Mesenchymal stem cell (in vitro differentiated cells and primary cell): ENCODE data around the gene ALDH1L1.

Experiments used
- DNase-seq: peaks from one replicate; pipeline ENCODE4 v3.0.0-alpha.2; 2013
- H2AFZ ChIP-seq: one replicate; pipeline ENCODE4 v1.6.1; 2013; ENCODE audit warnings: low read depth, mild to moderate bottlenecking, control low read depth, inconsistent platforms, low read length, moderate library complexity
- H2AK5ac ChIP-seq: 2 replicates; pipeline ENCODE4 v1.6.1; 2013; ENCODE audit warnings: low read length, moderate library complexity, mild to moderate bottlenecking, inconsistent platforms; ENCODE audit not compliant: severe bottlenecking
- H2BK120ac ChIP-seq: one replicate; pipeline ENCODE4 v1.6.1; 2013; ENCODE audit warnings: low read depth, mild to moderate bottlenecking, inconsistent platforms, low read length, moderate library complexity
- H2BK12ac ChIP-seq, 2 experiments: one replicate each; pipeline ENCODE4 v1.6.1; 2013; ENCODE audit warnings: inconsistent platforms in 2 of 2, low read length in 2 of 2, mild to moderate bottlenecking in 2 of 2, moderate library complexity in 2 of 2, control low read depth in 1 of 2
- H2BK15ac ChIP-seq: one replicate; pipeline ENCODE4 v1.6.1; 2013; ENCODE audit warnings: mild to moderate bottlenecking, low read depth, inconsistent platforms; ENCODE audit not compliant: poor library complexity, severe bottlenecking
- H2BK5ac ChIP-seq: 2 replicates; pipeline ENCODE4 v1.6.1; 2013; ENCODE audit warnings: low read depth, mild to moderate bottlenecking, low read length, control low read depth, inconsistent platforms; ENCODE audit not compliant: poor library complexity, severe bottlenecking
- H3K14ac ChIP-seq, 2 experiments: one replicate each; pipeline ENCODE4 v1.6.1; 2013; ENCODE audit warnings: inconsistent platforms in 2 of 2, low read length in 2 of 2, control low read depth in 1 of 2, mild to moderate bottlenecking in 1 of 2, moderate library complexity in 1 of 2
- H3K18ac ChIP-seq, 2 experiments: one replicate each; pipeline ENCODE4 v1.6.1; 2013; ENCODE audit warnings: inconsistent platforms in 2 of 2, low read length in 2 of 2, control low read depth in 1 of 2, low read depth in 1 of 2, mild to moderate bottlenecking in 1 of 2
- H3K23ac ChIP-seq, 2 experiments: one replicate each; pipeline ENCODE4 v1.6.1; 2013; ENCODE audit warnings: inconsistent platforms in 2 of 2, low read length in 2 of 2, mild to moderate bottlenecking in 2 of 2, moderate library complexity in 2 of 2, control low read depth in 1 of 2
- H3K27ac ChIP-seq: 2 replicates; pipeline ENCODE4 v1.5.1; 2013; ENCODE audit warnings: mild to moderate bottlenecking, moderate library complexity, low read length, control low read depth, inconsistent platforms; ENCODE audit not compliant: poor library complexity, severe bottlenecking
- H3K27me3 ChIP-seq, 2 experiments: 2 replicates each; pipeline versions ENCODE4 v1.6.1 to v1.7.0; 2013; ENCODE audit warnings: low read length in 2 of 2, mild to moderate bottlenecking in 2 of 2, moderate library complexity in 2 of 2, control low read depth in 1 of 2, inconsistent platforms in 1 of 2; ENCODE audit not compliant: control insufficient read depth in 1 of 2, insufficient read depth in 1 of 2
- H3K36me3 ChIP-seq, 2 experiments: 2 replicates each; pipeline versions ENCODE4 v1.6.1 to v1.7.0; 2013; ENCODE audit warnings: low read length in 2 of 2, control low read depth in 1 of 2, inconsistent platforms in 1 of 2, low read depth in 1 of 2, mild to moderate bottlenecking in 1 of 2; ENCODE audit not compliant: insufficient read depth in 2 of 2, control insufficient read depth in 1 of 2
- H3K4ac ChIP-seq, 2 experiments: one replicate each; pipeline ENCODE4 v1.6.1; 2013; ENCODE audit warnings: inconsistent platforms in 2 of 2, low read length in 2 of 2, mild to moderate bottlenecking in 2 of 2, moderate library complexity in 2 of 2, control low read depth in 1 of 2, low read depth in 1 of 2
- H3K4me1 ChIP-seq: 2 replicates; pipeline ENCODE4 v1.6.1; 2013; ENCODE audit warnings: low read depth, low read length, control low read depth; ENCODE audit not compliant: control insufficient read depth, insufficient read depth
- H3K4me2 ChIP-seq: 2 replicates; pipeline ENCODE4 v1.6.1; 2013; ENCODE audit warnings: low read length, mild to moderate bottlenecking, inconsistent platforms; ENCODE audit not compliant: poor library complexity, severe bottlenecking
- H3K4me3 ChIP-seq, 2 experiments: 2 replicates each; pipeline versions ENCODE4 v1.5.1 to v1.7.0; 2013; ENCODE audit warnings: low read length in 2 of 2, mild to moderate bottlenecking in 2 of 2, control low read depth in 1 of 2, low read depth in 1 of 2; ENCODE audit not compliant: insufficient read depth in 1 of 2
- H3K79me1 ChIP-seq: replicated peaks from 2 replicates; pipeline ENCODE4 v1.6.1; 2013; ENCODE audit warnings: mild to moderate bottlenecking, control low read depth, low read length, inconsistent platforms; ENCODE audit not compliant: poor library complexity, severe bottlenecking
- H3K9ac ChIP-seq: 2 replicates; pipeline ENCODE4 v1.7.0; 2013; ENCODE audit warnings: mild to moderate bottlenecking, low read length, moderate library complexity
- H3K9me3 ChIP-seq: 2 replicates; pipeline ENCODE4 v1.7.0; 2013; ENCODE audit warnings: mild to moderate bottlenecking, low read length; ENCODE audit not compliant: control insufficient read depth
- H4K8ac ChIP-seq: one replicate; pipeline ENCODE4 v1.6.1; 2013; ENCODE audit warnings: inconsistent platforms, mild to moderate bottlenecking, low read length, moderate library complexity
- H4K91ac ChIP-seq: one replicate; pipeline ENCODE4 v1.6.1; 2013; ENCODE audit warnings: mild to moderate bottlenecking, low read length, inconsistent platforms
- WGBS: methylation state at CpG from one replicate; pipeline ENCODE4 v1.1.7; 2013; ENCODE audit warnings: mixed read lengths; 5-methylcytosine and 5-hydroxymethylcytosine counted together

ALDH1L1 gene

DNA sequence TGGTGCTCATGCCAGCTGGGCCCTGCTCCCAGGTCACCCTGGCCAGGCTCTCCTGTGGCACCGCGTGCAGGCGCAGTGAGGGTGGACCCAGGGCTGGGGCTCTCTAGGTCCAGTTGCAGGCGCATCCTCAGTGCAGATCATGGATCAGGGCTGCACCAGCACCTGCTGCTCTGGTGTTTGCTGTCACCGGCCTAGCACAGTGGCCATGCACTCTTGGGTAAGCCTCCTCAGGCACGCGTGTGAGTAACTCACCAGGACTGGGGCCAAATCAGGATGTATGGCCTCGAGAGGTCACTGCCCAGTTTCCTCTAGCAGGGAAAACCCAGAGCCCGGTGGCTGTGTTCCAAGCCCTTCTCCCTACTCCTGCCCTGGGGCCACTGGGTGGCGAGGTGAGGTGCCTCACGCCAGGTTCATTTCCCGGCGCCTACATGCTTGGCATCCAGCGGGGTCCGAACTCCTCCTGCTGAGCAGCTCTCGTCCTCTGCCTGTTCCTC, 50.9 kb downstream of the ALDH1L1 start:
- no peak overlapping the region for H2AFZ ChIP-seq

DNA sequence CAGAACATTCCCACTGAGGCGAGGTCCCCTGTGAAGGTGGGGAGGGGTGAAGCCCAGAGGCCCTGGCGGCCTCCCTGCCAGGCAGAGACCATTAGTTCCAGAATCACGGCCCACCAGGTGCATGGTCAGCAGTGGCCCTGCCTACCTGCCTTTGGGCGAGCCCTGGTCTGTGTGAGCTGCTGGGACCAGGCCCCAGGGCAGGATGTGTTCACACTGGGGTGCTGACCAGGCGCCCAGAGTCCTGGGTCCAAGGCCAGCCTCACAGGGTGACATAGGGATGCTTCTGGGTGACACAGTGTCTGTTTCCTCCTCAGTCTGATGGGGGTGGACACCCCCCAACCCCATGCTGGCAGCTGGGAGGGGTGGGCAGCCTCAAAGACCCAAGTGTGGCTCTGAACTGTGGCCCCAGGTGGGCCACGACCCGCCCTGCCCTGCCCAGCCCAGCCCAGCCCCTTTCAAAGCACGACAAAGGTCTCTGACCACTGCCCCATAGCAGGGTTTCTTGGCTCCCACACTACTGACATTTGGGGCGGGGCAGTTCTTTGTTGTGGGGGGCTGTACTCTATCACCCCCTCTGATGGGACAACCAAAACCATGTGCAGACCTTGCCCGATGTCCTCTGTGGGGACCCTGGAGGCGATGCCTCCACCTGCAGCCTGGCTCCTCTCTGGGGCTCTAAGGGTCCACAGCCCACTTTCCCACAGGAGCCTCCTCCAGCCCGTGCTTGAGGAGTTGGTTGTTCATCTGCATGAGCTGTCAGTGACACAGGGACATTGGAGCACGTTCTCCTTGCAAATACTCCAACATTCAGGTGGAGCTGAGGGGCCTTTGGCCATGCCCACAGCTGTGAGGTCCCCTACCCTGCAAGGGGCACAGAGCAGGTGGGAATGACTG, 51.6 kb downstream of the ALDH1L1 start:
- Histone ChIP-seq H2AK5ac (no peak overlapping the region), H2BK15ac (no peak overlapping the region), H3K14ac (no peak overlapping the region), H3K18ac (no peak overlapping the region), H3K23ac (no peak overlapping the region), H3K36me3 (no peaks in the 10 kb centered on the region), H3K4me2 (no peak overlapping the region), H3K4me1 (peaks cover 2% of the 10 kb centered on the region), H3K9me3 (no peaks in the 10 kb centered on the region), H3K4me3 (no peak overlapping the region), H2BK120ac (no peak overlapping the region), H3K27me3 (peaks cover 32 to 83% of the 10 kb centered on the region in 2 experiments), H4K91ac (no peak overlapping the region), H3K79me1 (no peaks in the 10 kb centered on the region), H3K4ac (no peak overlapping the region), H4K8ac (no peak overlapping the region), H2BK12ac (no peak overlapping the region), H2AFZ (no peak overlapping the region), H3K9ac (no peak overlapping the region), H3K27ac (no peak overlapping the region), H2BK5ac (no peak overlapping the region)
- no peak for DNase-seq
- 80% methylated on average over 10 of the region's 13 CpGs for WGBS

More for the DNA sequence above, 50.9 kb downstream of the ALDH1L1 start:
- H2BK5ac ChIP-seq: no peak overlapping the region
- no peak for DNase-seq
- H4K8ac ChIP-seq: no peak overlapping the region
- H2AK5ac ChIP-seq: no peak overlapping the region
- no peak overlapping the region for H3K4me3 ChIP-seq
- H3K14ac ChIP-seq: no peak overlapping the region
- WGBS: 90% methylated on average over 16 of the region's 16 CpGs
- no peak overlapping the region for H2BK120ac ChIP-seq
- H3K4ac ChIP-seq: no peak overlapping the region
- peaks cover 33 to 80% of the 10 kb centered on the region in 2 experiments for H3K27me3 ChIP-seq
- H2BK12ac ChIP-seq: no peak overlapping the region
- H3K79me1 ChIP-seq: no peaks in the 10 kb centered on the region
- H3K18ac ChIP-seq: no peak overlapping the region
- peaks cover 2% of the 10 kb centered on the region for H3K4me1 ChIP-seq
- no peak overlapping the region for H3K9ac ChIP-seq
- H3K23ac ChIP-seq: no peak overlapping the region
- H3K4me2 ChIP-seq: no peak overlapping the region
- no peak overlapping the region for H3K27ac ChIP-seq
- no peak overlapping the region for H2BK15ac ChIP-seq
- H4K91ac ChIP-seq: no peak overlapping the region
- no peaks in the 10 kb centered on the region for H3K9me3 ChIP-seq
- H3K36me3 ChIP-seq: no peaks in the 10 kb centered on the region

DNA sequence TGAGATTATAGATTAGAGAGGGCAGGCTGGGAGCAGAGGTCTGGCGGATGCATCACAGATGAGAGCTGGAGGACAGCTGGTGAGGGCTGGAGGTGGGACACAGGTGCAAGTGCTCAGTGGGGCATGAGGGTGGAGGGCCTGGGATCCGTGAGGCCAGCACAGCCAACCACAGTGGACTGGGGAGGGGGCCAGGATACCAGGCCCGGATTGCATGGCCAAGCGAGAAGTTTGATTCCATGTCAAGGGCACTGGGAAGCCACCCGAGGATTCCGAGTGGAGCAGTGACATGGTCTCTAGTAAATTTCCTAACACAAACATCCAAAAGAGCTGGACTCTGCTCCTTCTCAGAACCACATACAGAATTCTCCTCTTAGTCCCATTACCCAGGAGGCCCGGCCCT, 52.5 kb downstream of the ALDH1L1 start:
- H3K9me3 ChIP-seq: no peaks in the 10 kb centered on the region
- H2BK15ac ChIP-seq: no peak overlapping the region
- no peak overlapping the region for H2BK12ac ChIP-seq
- H3K27ac ChIP-seq: no peak overlapping the region
- H3K14ac ChIP-seq: no peak overlapping the region
- no peak overlapping the region for H2AFZ ChIP-seq
- DNase-seq: no peak
- H4K8ac ChIP-seq: peak overlapping the region; percentile 24
- H2AK5ac ChIP-seq: no peak overlapping the region
- no peak overlapping the region for H3K4ac ChIP-seq
- H3K79me1 ChIP-seq: no peaks in the 10 kb centered on the region
- no peak overlapping the region for H4K91ac ChIP-seq
- no peak overlapping the region for H2BK120ac ChIP-seq
- H3K36me3 ChIP-seq: no peaks in the 10 kb centered on the region
- peaks cover 24 to 75% of the 10 kb centered on the region in 2 experiments for H3K27me3 ChIP-seq
- H3K4me1 ChIP-seq: peaks cover 2% of the 10 kb centered on the region
- no peak overlapping the region for H3K4me2 ChIP-seq
- H3K4me3 ChIP-seq: no peak overlapping the region
- no peak overlapping the region for H3K9ac ChIP-seq
- WGBS: 76% methylated on average over 7 of the region's 7 CpGs
- H3K23ac ChIP-seq: no peak overlapping the region
- no peak overlapping the region for H3K18ac ChIP-seq
- no peak overlapping the region for H2BK5ac ChIP-seq

DNA sequence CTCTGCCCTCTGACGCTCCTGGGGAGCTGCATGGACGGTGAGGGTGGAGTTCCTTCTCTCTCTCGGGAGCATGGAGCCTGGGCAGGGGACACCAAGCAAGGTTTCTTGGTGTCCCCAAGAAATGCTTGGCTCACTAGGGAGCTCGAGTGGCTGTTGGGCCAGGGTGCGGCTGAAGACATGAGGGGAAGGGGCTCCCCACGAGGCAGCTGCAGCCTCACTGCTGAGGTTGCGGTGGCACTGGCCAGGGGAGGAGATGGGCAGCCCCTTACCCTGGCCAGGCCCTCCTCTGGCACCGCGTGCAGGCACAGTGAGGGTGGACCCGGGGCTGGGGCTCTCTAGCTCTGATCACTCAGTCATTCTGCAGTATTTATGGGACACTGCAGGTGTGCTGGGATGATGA, 52.9 kb downstream of the ALDH1L1 start:
- H3K27ac ChIP-seq: no peak overlapping the region
- no peaks in the 10 kb centered on the region for H3K79me1 ChIP-seq
- H3K4me3 ChIP-seq: no peak overlapping the region
- no peak overlapping the region for H2BK15ac ChIP-seq
- peaks cover 19 to 70% of the 10 kb centered on the region in 2 experiments for H3K27me3 ChIP-seq
- no peak overlapping the region for H3K18ac ChIP-seq
- no peaks in the 10 kb centered on the region for H3K36me3 ChIP-seq
- H3K4me1 ChIP-seq: peaks cover 2% of the 10 kb centered on the region
- peak overlapping the region; percentile 24 for H4K8ac ChIP-seq
- no peak overlapping the region for H2BK120ac ChIP-seq
- no peak overlapping the region for H3K4me2 ChIP-seq
- DNase-seq: no peak
- no peak overlapping the region for H3K9ac ChIP-seq
- H3K23ac ChIP-seq: peak overlapping the region in 1 of 2 experiments; percentile 42
- H3K4ac ChIP-seq: no peak overlapping the region
- no peak overlapping the region for H2BK5ac ChIP-seq
- 79% methylated on average over 10 of the region's 10 CpGs for WGBS
- no peak overlapping the region for H2AFZ ChIP-seq
- no peaks in the 10 kb centered on the region for H3K9me3 ChIP-seq
- no peak overlapping the region for H2AK5ac ChIP-seq
- no peak overlapping the region for H3K14ac ChIP-seq
- H2BK12ac ChIP-seq: no peak overlapping the region
- H4K91ac ChIP-seq: no peak overlapping the region
